Stimulated activated CD4-positive, alpha-beta T cell treated with anti-CD3 and anti-CD28 coated beads, Interleukin-4, amount 100 ng/mL, for 24 hours (primary cell): Measurements from ENCODE around the gene ITPRIPL1.
"Not testable (repeated sequence)": the region's sequence is repeated elsewhere in the genome, so short reads cannot be mapped to it uniquely, and the experiment has no call there.

ENCODE experiments used
- DNase-seq: peaks from one replicate; pipeline ENCODE4 v3.0.0-alpha.2; 2020

The ITPRIPL1 gene, protein sequence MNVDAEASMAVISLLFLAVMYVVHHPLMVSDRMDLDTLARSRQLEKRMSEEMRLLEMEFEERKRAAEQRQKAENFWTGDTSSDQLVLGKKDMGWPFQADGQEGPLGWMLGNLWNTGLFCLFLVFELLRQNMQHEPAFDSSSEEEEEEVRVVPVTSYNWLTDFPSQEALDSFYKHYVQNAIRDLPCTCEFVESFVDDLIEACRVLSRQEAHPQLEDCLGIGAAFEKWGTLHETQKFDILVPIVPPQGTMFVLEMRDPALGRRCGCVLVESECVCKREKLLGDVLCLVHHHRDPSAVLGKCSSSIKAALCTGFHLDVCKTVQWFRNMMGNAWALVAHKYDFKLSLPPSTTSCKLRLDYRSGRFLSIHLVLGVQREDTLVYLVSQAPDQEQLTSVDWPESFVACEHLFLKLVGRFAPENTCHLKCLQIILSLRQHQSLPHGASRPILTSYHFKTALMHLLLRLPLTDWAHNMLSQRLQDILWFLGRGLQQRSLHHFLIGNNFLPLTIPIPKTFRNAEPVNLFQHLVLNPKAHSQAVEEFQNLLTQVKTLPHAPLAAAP

GRCh38 chr2:96325041-96325883 lies at the start of gene ITPRIPL1:
Gene ITPRIPL1 (plus strand): TSS chr2:96325317. CDS start chr2:96325840, 523 bp downstream.
- peak; percentile 34 for DNase-seq

- no peak for DNase-seq
Observed at GRCh38 chr2:96276787-96277499, 48.2 kb upstream of the ITPRIPL1 start.

DNA sequence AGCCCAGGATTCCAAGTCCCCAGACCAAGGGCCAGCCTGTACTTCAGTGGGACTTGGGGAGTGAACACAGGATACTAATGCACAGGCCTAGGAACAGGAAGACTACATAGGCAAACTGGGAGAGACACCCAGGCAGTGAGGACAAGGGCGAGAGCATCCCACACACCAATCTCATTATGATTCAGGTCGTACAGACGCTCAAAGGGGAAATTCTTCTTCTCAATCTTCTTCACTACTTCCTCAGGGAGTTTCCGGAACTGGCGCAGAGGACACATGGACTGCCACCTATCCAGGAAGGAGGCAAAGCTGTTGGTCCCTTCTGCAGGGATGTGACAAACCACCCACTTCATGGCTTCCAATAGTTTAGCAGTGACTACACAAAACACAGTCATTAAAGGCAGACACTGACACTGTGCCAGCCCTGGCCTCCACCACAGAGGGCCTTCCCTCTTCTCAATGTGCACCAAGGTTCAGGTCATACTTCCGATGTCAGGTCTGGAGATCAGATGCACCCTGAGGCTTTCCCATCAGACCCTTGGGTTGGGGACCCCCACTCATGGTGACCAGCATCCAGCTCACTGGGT lies 37.8 kb upstream of the ITPRIPL1 start:
- no peak for DNase-seq

GRCh38 chr2:96291751-96292150 lies 33.4 kb upstream of the ITPRIPL1 start:
- no peak for DNase-seq

- DNase-seq = not testable (repeated sequence)
Observed at GRCh38 chr2:96294271-96294670, 30.8 kb upstream of the ITPRIPL1 start.

GRCh38 chr2:96296925-96297324 lies 28.2 kb upstream of the ITPRIPL1 start:
- no peak for DNase-seq

DNA sequence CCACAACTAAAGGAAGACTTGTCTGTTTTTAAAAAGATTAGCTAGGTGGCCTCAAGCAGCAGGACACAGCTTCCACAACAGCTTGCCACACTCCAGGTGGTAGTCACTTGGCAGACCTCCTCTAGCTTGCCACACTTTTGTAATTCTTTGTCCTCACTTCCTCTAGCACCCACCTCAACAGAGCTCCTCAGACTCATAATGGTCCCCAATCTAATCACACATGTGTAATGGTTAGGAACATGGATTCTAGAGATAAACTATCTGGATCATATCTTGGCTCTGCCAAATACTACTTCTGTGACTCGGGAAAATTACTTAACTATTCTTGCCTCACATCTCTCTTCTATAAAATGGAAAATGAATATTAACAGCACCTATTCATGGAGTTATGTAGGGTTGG lies 23.3 kb upstream of the ITPRIPL1 start:
- DNase-seq = no peak

DNA sequence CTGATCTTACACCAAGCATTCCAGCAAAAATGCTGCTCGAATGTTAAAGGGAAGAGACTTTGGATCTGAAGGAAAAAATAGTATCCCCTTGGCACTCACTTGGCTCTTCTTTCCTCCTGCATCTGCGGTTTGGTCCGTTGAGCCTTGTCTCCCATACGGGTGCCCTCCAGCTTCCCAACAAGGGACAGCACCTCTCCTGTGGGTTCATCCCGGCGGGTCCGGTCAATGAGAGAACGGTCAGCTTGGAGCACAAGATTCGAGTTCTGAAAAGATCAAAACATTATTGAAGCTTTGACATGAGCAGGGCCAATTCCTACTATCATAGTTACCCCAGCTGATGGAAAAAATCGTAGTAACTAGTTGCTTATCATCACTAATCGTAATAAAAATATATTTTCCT lies 20.5 kb upstream of the ITPRIPL1 start:
- no peak for DNase-seq

- peak; percentile 92 for DNase-seq
Observed at GRCh38 chr2:96305091-96305978, 19.8 kb upstream of the ITPRIPL1 start, which contains the start of gene SNRNP200. Gene SNRNP200 (minus strand): TSS chr2:96305546. CDS start chr2:96305437, 109 bp downstream.

DNA sequence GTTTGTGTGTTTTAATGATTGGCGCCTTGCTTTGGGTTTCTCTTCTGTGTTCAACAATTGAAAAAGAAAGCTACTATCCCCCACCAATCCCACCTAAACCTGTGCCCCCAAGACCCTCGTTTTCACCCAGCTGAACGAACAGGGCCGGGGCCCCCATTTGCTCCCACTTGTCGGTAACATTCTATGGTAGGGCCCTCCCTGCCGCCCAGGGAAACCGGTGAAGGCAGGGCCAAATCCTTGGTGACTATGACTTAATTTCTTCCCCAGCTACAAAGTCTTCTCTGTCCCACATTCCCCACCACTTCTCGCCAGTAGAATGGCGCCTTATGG lies 19.2 kb upstream of the ITPRIPL1 start:
- DNase-seq = no peak

- no peak for DNase-seq
Observed at GRCh38 chr2:96306370-96306769, 18.7 kb upstream of the ITPRIPL1 start.

- DNase-seq = no peak
Observed at GRCh38 chr2:96308248-96308647, 16.9 kb upstream of the ITPRIPL1 start.

DNA sequence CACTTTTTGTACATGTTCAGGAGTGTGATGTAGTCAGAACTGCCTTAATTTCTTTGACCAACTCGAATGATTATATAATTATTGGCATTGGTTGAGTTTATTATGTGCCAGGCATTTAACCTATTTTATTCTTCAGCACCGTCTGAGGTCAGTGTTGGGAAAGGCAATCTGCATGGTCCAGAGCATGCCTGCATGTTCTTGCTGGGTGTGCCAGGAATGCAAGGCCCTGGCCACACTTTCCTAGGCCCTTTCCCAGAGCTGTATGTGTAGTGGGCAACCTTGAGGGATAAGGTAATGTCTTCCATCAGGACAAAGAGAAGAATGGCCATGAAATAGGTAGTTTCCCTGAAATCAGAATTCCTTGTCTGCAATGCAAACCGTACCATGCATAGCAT lies 10.1 kb upstream of the ITPRIPL1 start:
- DNase-seq = no peak

- no peak for DNase-seq
Observed at GRCh38 chr2:96315400-96316071, 9.6 kb upstream of the ITPRIPL1 start.

DNA sequence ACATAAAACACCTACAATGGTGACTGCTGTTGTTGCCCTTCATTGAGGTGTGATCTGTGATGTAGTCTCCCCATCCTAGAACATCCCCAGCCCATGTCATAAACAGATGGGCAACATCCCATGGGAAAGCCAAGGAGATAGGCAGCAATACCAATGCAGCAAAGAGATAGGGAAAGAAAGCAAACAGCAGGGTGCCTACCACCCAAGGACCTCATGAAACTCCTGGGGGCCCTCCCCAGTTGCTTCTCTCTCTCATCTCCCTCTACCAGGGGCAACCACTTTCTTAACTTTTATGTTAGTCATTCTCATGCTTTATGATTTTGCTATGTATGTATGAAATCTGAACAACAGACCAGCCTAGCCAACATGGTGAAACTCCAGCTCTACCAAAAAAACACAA lies 8.1 kb upstream of the ITPRIPL1 start:
- DNase-seq = no peak

DNA sequence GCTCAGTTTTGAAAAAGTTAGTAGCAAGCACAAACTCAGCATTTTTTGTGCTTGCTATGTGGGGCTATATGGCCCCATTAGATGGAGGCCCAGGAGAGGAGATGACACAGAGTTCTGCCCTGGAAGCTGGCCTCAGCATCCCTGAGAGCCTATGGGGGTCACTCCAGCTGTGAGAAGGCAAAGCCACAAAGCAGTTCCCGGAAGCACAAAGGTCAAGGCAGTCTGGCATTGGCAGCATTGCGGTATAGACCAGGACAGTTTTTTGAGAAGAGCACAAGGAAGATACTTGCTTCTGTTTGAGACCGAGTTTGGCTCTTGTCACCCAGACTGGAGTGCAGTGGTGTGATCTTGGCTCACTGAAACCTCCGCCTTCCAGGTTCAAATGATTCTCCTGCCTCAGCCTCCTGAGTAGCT lies 7.5 kb upstream of the ITPRIPL1 start:
- DNase-seq = no peak

DNA sequence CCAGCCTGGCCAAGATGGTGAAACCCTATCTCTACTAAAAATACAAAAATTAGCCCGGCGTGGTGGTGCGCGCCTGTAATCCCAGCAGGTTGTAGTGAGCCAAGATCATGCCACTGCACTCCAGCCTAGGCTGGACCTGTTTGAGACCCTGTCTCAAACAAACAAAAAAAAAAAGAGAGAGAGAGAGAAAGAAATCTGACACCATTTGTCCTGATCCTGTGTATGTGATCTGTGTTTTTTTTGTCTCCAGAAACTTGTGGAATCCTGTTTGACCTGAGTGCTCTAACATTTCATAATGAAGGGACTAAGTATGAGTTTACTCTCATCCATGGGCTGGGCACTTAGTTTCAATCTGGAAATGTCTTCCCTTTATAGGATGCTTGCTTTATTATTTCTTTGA lies 6.4 kb upstream of the ITPRIPL1 start:
- DNase-seq = no peak

GRCh38 chr2:96319396-96319795 lies 5.7 kb upstream of the ITPRIPL1 start:
- DNase-seq = no peak

- no peak for DNase-seq
Observed at GRCh38 chr2:96320326-96320725, 4.8 kb upstream of the ITPRIPL1 start.

DNA sequence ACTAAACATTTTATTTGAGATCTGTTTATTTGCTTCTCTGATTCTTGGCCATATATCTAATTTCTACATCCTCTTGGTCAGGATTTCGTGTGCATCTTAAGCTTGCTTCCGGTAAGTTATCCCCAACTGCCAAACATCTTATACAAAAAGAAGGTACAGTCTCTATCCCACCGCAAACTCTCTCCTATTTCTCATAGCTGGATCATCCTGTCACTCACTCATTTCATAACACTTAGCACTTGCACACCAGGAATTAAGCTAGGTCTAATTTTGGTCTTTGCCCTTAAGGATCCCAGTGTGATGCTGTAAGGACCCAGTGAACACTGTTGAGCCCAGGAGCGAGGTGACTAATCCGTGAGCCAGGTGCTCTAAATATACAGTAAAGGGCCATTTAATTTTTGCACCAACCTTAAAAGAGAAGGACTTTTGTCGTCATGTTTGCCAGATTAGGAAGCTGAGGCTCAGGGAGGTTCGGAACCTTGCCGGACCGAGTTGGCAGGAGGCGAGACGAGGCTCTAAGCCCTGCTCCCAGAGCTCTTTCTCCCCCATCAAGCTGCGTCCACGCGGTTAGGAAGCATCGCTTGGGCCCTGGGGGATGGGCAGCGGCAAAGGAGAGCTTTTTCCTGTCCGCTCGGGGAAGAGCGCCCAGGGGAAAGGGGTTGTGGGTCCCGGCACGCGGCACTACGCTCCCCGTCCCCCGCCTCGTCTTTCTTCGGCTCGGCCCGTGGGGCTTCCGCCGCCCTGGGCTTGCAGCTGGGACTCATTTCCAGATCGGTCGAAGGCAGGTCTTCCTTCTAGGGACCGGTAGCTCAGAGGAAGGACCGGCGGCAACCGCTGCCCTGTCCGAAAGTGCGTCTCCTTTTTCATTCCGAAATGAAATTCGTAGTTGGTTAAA lies 4.1 kb upstream of the ITPRIPL1 start:
- DNase-seq = peak; percentile 22
